Neural cell (in vitro differentiated cells): ENCODE data around the gene CNR2.

Experiments
- EZH2 ChIP-seq: fragments of 200-600, 300-800 bp; shearing (Covaris generic), sonication (generic); IDR thresholded peaks from 2 replicates; pipeline ENCODE4 v1.6.1; 2014; ENCODE audit warnings: antibody characterized with exemption, low read length, borderline replicate concordance, mild to moderate bottlenecking; ENCODE audit not compliant: insufficient read depth, poor library complexity, severe bottlenecking
- MXI1 ChIP-seq: fragments of 450-650 bp; conservative IDR thresholded peaks from 2 replicates; pipeline ENCODE4 v1.6.1; 2014; ENCODE audit warnings: antibody characterized with exemption, mild to moderate bottlenecking; ENCODE audit not compliant: poor library complexity, severe bottlenecking
- POLR2AphosphoS5 ChIP-seq: IDR thresholded peaks from 2 replicates; pipeline ENCODE4 v1.6.1; 2012
- RAD21 ChIP-seq: fragments of 450-650 bp; conservative IDR thresholded peaks from 2 replicates; pipeline ENCODE4 v1.6.1; 2014; ENCODE audit warnings: antibody characterized with exemption, mild to moderate bottlenecking, moderate library complexity
- REST ChIP-seq: IDR thresholded peaks from 2 replicates; pipeline ENCODE4 v1.6.1; 2012; ENCODE audit warnings: borderline replicate concordance
- SMC3 ChIP-seq: fragments of 450-650 bp; conservative IDR thresholded peaks from 2 replicates; pipeline ENCODE4 v1.6.1; 2014; ENCODE audit warnings: antibody characterized with exemption, mild to moderate bottlenecking, moderate library complexity; ENCODE audit not compliant: poor library complexity

GRCh38 chr1:23882746-23883145 lies 30.4 kb downstream of the CNR2 start:
- TF ChIP-seq MXI1 (no peak), POLR2AphosphoS5 (no peak), RAD21 (no peak), SMC3 (no peak), EZH2 (no peak), REST (no peak)
